Eye (tissue), 1 donor: ENCODE results near the gene TLX1.

Experiments
- DNase-seq: peaks from one replicate; pipeline ENCODE4 v3.0.0-alpha.2; 2015

The TLX1 gene

GRCh38 chr10:101112799-101113594 lies 18.1 kb upstream of the TLX1 start:
- no peak for DNase-seq

DNA sequence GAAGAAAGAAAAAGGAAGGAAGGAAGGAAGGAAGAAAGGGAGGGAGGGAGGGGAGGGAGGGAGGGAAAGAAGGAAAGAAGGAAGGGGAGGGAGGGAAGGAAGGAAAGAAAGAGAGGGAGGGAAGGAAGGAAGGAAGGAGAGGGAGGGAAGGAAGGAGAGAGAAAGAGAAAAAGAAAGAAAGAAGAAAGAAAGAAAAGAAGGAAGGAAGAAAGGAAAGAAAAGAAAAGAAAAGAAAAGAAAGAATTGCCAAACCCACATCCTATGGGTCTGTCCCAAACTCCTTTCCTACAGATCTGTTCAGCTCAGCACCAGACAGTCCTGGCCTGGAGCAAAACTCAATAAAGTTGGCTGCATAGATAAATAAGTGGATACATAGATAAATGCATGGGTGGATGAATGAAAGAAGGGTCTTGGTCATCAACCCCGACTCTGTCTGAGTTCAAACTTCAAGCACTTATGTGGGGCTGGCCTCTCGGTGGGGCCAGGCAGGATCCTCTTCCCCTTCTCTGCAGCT lies 17.2 kb upstream of the TLX1 start:
- no peak for DNase-seq

DNA sequence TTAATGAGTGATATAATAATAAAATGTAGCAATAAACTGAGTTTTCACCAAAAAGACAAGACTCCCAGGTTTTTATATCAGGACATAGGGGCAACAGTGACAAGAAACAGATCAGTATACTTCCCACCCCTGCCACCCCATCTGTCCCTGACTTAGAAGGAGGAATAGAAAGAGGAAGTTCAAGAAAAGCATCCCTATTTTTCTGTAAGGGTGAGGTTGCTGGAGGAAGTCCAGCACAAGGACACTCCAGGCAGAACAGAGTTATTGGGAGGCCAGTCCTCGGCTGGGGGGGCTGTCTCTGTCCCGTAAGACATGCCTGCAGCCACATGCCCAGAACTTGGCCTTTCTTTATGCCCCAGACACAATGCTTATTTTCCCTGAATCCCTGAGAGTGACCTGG lies 16.5 kb upstream of the TLX1 start:
- no peak for DNase-seq

DNA sequence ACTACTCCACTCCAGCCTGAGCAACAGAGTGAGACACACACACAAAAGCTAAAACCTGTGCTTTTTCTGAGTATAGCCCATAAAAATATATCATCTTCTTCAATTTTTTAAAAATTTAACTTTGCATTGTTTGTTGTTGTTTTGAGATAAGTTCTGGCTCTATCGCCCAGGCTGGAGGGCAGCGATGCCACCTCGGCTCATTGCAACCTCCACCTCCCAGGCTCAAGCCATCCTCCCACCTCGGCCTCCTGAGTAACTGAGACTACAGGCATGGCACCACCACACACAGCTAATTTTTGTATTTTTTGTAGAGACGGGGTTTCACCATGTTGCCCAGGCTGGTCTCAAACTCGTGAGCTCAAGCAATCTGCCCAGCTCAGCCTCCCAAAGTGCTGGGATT lies 14.3 kb upstream of the TLX1 start:
- no peak for DNase-seq

DNA sequence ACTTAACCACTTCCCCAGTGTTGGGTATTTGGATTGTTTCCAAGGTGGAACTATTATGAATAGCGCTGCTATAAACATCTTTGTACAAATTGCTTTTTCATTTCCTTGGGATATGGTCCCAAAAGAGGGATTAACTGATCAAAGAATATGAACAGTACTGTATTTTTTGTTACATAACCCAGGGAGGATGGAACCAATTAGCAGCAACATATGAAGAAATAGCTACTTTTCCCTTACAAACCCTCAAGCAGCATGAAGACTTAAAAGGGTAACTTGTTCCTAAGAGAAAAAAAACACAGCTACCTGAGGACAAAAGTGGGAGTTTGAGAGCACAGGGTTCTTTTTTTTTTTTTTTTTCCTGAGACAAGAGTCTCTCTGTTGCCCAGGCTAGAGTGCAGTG lies 13.1 kb upstream of the TLX1 start:
- no peak for DNase-seq

- no peak for DNase-seq
Observed at GRCh38 chr10:101120520-101120883, 10.6 kb upstream of the TLX1 start.

DNA sequence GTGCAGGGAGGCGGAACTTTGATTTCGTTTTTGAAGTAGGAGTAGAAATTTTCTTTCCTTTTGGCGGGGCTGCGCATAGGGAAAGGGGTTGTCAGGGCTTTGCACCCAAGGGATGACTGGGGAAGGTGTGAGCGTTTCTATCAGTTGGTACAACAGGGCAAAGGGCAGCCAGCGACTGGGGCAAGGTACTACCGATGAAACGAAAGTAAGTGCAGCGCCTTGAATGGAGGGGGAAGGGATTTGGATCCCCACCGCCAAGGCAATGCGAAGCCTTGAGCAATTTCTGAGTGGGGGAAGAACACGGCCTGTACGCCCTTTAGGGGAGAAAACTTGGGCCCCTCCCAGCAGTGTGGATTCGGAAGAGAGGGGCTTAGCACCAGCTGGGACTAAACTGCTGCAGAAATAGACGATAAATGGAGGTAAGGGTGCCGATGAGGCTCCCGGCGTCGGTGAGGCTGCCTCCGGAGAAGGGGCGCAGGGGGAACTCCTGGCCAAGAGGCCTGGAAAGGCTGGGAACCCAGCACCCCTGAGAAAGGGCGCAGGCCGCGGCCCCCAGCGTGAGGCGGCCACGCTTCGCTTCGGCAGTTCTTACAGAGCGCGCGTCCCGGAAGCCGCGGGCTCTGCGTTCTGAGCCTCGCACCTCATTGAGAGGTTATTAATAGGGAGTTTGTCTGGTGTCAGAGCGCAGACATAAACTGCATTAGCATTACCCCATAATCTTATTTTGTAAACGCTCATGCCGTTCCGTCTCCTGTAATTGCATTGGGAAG lies 10.0 kb upstream of the TLX1 start:
- DNase-seq: peak; percentile 46

GRCh38 chr10:101121654-101122031 lies 9.5 kb upstream of the TLX1 start:
- DNase-seq: no peak

DNA sequence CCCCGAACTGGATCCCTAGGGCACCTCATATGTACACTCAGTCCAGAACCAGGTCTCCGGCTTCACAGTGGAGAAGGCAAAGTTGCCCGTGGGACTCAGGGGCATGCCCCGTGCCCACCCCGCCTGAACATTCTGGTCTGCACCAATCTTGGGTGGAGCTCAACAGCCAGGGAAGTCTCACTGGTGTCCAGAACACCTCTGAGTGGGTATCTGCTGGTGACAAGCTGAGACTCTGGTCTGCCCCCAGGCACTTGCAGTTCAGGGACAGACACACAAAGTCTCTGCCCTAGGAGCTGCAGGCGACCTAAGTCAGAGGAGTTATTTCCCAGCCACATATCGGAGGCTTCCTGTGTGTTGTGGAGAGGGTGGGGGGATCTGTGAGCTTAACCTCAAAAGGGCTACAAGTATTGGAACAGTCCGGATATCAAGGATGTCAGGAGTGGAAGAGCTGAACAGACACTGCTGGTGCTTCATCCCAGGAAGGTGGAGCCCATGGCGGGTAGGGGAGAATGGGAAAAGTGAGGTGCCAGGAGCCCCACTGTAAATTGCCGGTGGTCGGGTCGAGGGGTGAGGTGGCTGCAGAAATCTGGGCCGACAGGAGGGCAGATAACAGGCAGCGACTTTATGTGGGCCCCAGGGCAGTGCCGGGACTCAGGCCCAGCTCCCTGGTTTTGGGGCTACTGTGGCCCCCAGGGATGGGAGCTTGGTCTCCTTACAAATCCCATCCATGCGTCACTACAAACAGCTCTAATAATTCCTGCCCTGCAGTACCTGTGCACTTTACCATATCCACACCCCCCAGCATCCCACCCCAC lies 8.6 kb upstream of the TLX1 start:
- DNase-seq: no peak

DNA sequence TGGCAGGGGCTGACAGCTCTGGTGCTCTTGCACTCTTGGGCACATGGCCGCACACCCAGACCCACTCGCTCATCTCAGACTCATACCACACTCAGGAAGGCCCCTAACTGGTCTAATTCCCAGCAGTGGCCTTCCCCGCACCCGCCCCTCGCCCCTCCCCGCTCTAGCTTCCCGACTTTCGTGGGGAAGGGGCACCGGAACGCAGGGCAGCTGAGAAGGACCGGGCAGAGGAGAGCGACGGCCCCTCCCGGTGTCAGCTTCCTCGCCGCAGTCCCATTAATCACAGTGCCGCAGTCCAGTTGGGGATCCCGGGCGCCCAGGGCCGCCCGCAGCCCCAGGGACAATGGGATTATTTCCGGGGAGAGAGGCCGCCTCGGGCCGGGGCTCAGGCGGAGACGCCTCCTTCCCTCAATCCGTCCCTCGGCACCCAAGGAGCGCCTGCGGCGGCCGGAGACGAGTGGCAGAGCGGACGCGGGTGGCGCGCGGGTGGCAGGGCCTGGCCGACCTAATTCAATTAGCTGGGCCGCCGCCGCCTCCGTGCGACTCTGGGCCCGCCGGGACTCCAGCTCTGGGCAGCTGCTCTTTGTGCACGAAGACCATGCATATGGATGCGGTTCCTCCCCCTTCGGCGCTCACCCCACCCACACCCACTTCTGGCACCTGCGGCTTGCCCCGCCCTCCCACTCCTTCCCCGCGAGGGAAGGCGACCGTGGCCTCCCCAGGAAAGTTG lies 7.8 kb upstream of the TLX1 start:
- DNase-seq: peak; percentile 62

- no peak for DNase-seq
Observed at GRCh38 chr10:101123815-101124617, 7.1 kb upstream of the TLX1 start.

DNA sequence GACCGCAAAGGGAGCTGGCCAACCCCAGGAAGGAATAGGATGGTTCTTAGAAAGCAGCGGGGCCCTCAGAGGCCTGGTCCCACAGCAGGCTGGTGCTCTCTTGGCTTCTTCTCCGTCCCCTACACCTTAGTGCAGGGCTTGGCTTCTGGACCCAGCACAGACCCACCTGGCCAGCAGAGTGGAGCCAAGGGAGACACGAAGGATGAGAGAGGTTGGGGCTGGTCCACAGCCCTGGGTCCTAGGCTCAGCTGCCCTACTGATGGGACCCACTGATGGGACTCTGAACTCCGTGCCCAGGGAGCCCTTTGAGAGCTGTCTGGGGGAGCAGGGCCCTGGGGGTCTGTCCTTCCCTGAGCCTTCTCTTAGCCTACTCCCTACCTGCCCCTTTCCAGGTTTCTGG lies 6.2 kb upstream of the TLX1 start:
- no peak for DNase-seq

DNA sequence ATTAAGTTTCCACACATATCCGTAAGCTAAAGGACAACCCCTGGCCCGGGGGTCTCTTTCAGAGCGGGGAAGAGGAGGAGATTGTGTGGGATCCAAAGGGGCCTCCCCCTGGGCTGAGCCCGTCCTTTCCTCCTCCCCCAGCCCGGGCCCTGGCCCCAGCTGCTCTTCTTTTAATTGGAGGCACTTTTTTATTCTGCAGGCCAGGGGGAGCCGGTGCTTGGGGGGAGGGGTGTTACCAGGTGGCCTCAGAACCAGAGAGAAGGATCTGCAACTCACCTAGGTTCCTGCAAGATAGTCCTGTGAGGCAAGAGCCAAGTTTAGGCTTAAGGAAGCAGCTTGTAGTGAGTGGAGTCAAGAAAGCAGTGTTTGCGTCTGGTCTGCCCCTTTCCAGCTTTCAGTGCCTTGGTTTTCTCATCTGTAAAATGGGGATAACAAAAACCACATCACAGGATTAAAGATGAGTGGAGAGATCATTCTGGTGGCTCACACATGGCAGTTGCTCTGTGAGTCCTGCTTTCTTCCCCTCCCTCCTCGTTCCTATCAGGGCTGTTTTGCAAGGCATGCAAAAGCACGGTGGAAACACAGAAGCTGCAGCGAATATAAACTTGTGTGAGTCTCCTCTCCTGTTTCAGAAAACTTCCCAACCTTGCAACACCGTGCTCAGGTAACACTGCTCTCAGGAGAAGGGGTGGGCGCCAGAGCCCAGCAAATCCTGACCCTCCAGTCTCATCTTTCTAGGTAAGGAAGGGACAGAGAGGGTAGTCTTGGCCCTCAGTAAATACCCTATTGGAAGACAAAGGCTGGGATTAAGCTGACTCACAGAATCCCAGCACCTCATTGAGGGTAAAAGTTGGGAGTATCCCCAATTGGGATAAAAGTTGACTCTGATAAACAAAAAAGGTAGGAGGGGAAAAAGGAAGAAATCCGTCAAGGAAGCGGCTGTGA lies 4.1 kb upstream of the TLX1 start:
- DNase-seq: no peak

DNA sequence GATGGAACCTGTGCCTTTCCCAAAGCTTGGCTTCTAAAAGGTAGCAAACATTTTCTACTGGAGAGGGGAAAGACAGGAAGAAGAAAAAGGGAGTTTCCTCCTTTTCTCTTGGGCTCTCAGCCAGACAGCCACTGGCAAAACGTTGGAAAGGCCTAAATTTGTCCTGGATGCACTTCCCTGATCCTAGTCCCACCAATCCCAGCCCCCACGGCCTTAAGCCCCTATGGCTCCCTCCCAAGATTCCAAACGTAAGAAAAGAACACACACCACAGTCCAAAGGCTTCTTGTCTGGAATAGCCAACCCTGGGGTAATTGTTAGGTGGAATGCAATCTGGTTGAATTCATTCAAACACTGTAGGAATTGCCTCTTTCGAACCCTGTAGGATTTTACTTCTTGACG lies 959 bp upstream of the TLX1 start:
- DNase-seq: no peak

DNA sequence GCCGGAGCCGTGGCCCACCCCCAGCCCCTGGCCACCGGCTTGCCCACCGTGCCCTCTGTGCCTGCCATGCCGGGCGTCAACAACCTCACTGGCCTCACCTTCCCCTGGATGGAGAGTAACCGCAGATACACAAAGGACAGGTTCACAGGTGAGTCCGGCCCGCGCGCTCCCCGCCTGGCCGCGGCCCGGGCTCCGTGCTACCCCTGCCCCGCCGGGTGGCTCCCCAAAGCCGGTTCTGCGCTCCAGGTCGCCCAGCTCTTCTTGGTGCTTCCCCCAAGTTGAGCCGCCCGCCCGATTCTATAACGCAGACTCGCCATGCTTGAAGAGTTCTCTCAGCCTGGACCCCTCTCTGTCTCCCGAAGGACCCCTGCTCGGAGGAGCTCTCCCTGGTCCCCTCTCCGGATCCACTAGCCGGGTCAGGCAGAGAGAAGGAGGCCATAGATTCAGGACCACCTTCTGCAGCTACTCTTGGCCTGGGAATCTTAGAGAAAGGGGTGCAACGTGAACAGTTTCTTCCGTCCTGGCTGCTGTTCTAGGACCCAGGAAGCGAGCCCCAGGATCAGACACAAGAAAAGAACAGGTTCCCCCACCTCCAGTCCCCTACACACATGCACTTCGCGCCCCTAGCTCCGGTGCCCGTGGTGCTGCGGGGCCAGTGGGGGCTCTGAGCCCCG lies 999 bp downstream of the TLX1 start:
- DNase-seq: peak; percentile 44

GRCh38 chr10:101132636-101133473 lies 1.8 kb downstream of the TLX1 start:
- DNase-seq: no peak

- peak; percentile 41 for DNase-seq
Observed at GRCh38 chr10:101133489-101134298, 2.6 kb downstream of the TLX1 start.
